ENCODE data around the gene SLC44A1.

Gene SLC44A1

GRCh38 chr9:105241356-105242043, 3.0 kb upstream of the SLC44A1 start:
- TF ChIP-seq CTCF (IDR thresholded peaks at IDR 0.05; ENCODE audit: low read depth, low read length), result no peak
- H3K4me3 ChIP-seq (replicated peaks in 1 of 2; ENCODE audit: low read depth in 2 of 2, low read length in 2 of 2), result no peak overlapping the region
- DNase-seq (ENCODE audit: low read depth in 2 of 2), result no peak

GRCh38 chr9:105242062-105242461, 2.4 kb upstream of the SLC44A1 start:
- no peak for DNase-seq (ENCODE audit: low read depth in 2 of 2)
- TF ChIP-seq CTCF (IDR thresholded peaks at IDR 0.05; ENCODE audit: low read depth, low read length), result no peak
- peak overlapping the region; percentile 4 to 14 for H3K4me3 ChIP-seq (replicated peaks in 1 of 2; ENCODE audit: low read depth in 2 of 2, low read length in 2 of 2)

GRCh38 chr9:105242557-105242956, 1.9 kb upstream of the SLC44A1 start:
- TF ChIP-seq CTCF (IDR thresholded peaks at IDR 0.05; ENCODE audit: low read depth, low read length), result no peak
- peak overlapping the region; percentile 4 to 14 for H3K4me3 ChIP-seq (replicated peaks in 1 of 2; ENCODE audit: low read depth in 2 of 2, low read length in 2 of 2)
- DNase-seq (ENCODE audit: low read depth in 2 of 2), result peak; percentile 71 to 74

- TF ChIP-seq CTCF (IDR thresholded peaks at IDR 0.05; ENCODE audit: low read depth, low read length), result no peak
- peak overlapping the region; percentile 4 to 14 for H3K4me3 ChIP-seq (replicated peaks in 1 of 2; ENCODE audit: low read depth in 2 of 2, low read length in 2 of 2)
- DNase-seq (ENCODE audit: low read depth in 2 of 2), result peak; percentile 58 to 83
These were observed 1.3 kb upstream of the SLC44A1 start for GRCh38 chr9:105243015-105243686.

GRCh38 chr9:105244734-105245028, 230 bp downstream of the SLC44A1 start:
- peak overlapping the region; percentile 83 to 96 for H3K4me3 ChIP-seq (replicated peaks in 1 of 2; ENCODE audit: low read depth in 2 of 2, low read length in 2 of 2)
- DNase-seq (ENCODE audit: low read depth in 2 of 2), result no peak
- TF ChIP-seq CTCF (IDR thresholded peaks at IDR 0.05; ENCODE audit: low read depth, low read length), result no peak

GRCh38 chr9:105245029-105245890, 809 bp downstream of the SLC44A1 start:
- no peak for TF ChIP-seq CTCF (IDR thresholded peaks at IDR 0.05; ENCODE audit: low read depth, low read length)
- H3K4me3 ChIP-seq (replicated peaks in 1 of 2; ENCODE audit: low read depth in 2 of 2, low read length in 2 of 2), result peak overlapping the region; percentile 83 to 96
- DNase-seq (ENCODE audit: low read depth in 2 of 2), result peak; percentile 58 to 61
